H1 (cell line): ENCODE measurements around the gene NHP2. TPM values are rescaled to one million over a fixed set of nuclear protein-coding genes. Genes with fewer than 3 reads are reported as not detected.

Experiments used
- CTCF ChIA-PET: fragments of 300-600 bp; sonication (Branson Sonifier 250); formaldehyde crosslinking; loops from one replicate; lab custom pipeline; 2021; ENCODE audit not compliant: partially characterized antibody; lab: Charles Lee
- POLR2A ChIA-PET: fragments of 300-600 bp; sonication (Branson Sonifier 250); formaldehyde crosslinking; loops from one replicate; lab custom pipeline; 2021; ENCODE audit warnings: inconsistent platforms; ENCODE audit not compliant: partially characterized antibody; lab: Charles Lee
- DNase-seq, 2 experiments: peaks; one replicate each; pipeline versions ENCODE4 v3.0.0 to v3.0.0-alpha.2; 2010 to 2022; ENCODE audit warnings: low spot score in 2 of 2, low read depth in 1 of 2, mixed read lengths in 1 of 2
- FAIRE-seq: peaks from 2 replicates; lab custom pipeline; 2011; peaks lifted over from hg19 to GRCh38; lab: Jason Lieb, UNC
- H2AFZ ChIP-seq: 2 replicates; pipeline ENCODE4 v1.8.1; 2012; ENCODE audit warnings: low read length, inconsistent platforms
- H2AK5ac ChIP-seq: 2 replicates; pipeline ENCODE4 v1.6.1; 2013; ENCODE audit warnings: low read depth, low read length
- H2BK120ac ChIP-seq: replicated peaks from 2 replicates; pipeline ENCODE3; 2013; ENCODE audit warnings: low read depth, low read length, inconsistent platforms
- H2BK12ac ChIP-seq: 2 replicates; pipeline ENCODE4 v1.6.1; 2013; ENCODE audit warnings: low read depth, low read length
- H2BK15ac ChIP-seq: 2 replicates; pipeline ENCODE4 v1.6.1; 2013; ENCODE audit warnings: low read length
- H2BK20ac ChIP-seq: 2 replicates; pipeline ENCODE4 v1.6.1; 2013; ENCODE audit warnings: low read length
- H2BK5ac ChIP-seq: 2 replicates; pipeline ENCODE4 v1.6.1; 2013; ENCODE audit warnings: low read depth, low read length
- H3K14ac ChIP-seq: 2 replicates; pipeline ENCODE4 v1.6.1; 2013; ENCODE audit warnings: inconsistent platforms; ENCODE audit not compliant: insufficient read length
- H3K18ac ChIP-seq: 2 replicates; pipeline ENCODE4 v1.6.1; 2013; ENCODE audit warnings: low read length; ENCODE audit errors: extremely low read depth
- H3K23ac ChIP-seq: 2 replicates; pipeline ENCODE4 v1.6.1; 2013; ENCODE audit warnings: inconsistent platforms; ENCODE audit not compliant: insufficient read length
- H3K23me2 ChIP-seq: 2 replicates; pipeline ENCODE4 v1.6.1; 2013; ENCODE audit warnings: low read depth, low read length
- H3K27ac ChIP-seq: 2 replicates; pipeline ENCODE4 v1.6.1; 2011; ENCODE audit warnings: low read depth, low read length, inconsistent platforms
- H3K27me3 ChIP-seq, 4 experiments: replicated peaks in 1 of 4; 1 replicate in 1 of 4; 2 replicates in 3 of 4; pipeline versions ENCODE4 v1.6.1 to v1.8.1; 2011 to 2013; ENCODE audit warnings: low read length in 3 of 4, mild to moderate bottlenecking in 3 of 4, inconsistent platforms in 2 of 4, mixed read lengths in 2 of 4, moderate library complexity in 1 of 4; ENCODE audit not compliant: control insufficient read depth in 3 of 4, insufficient read depth in 3 of 4; ENCODE audit errors: extremely low read depth in 1 of 4
- H3K36me3 ChIP-seq, 4 experiments: 2 replicates each; pipeline versions ENCODE4 v1.6.1 to v1.8.1; 2011 to 2013; ENCODE audit warnings: mild to moderate bottlenecking in 4 of 4, low read length in 3 of 4, moderate library complexity in 2 of 4, control low read depth in 1 of 4, inconsistent platforms in 1 of 4; ENCODE audit not compliant: insufficient read depth in 4 of 4, control insufficient read depth in 2 of 4
- H3K4ac ChIP-seq: replicated peaks from 2 replicates; pipeline ENCODE3; 2013; ENCODE audit warnings: low read length, low read depth, mixed read lengths, inconsistent platforms; ENCODE audit not compliant: insufficient read length
- H3K4me1 ChIP-seq, 4 experiments: replicated peaks in 1 of 4; 1 replicate in 1 of 4; 2 replicates in 3 of 4; pipeline versions ENCODE4 v1.6.1 to v1.8.1; 2011 to 2013; ENCODE audit warnings: low read length in 3 of 4, inconsistent platforms in 2 of 4, mixed read lengths in 1 of 4; ENCODE audit not compliant: insufficient read depth in 4 of 4, control insufficient read depth in 3 of 4
- H3K4me2 ChIP-seq, 2 experiments: 2 replicates each; pipeline versions ENCODE4 v1.6.1 to v1.8.1; 2011 to 2013; ENCODE audit warnings: low read depth in 2 of 2, low read length in 2 of 2, control low read depth in 1 of 2, inconsistent platforms in 1 of 2, mild to moderate bottlenecking in 1 of 2; ENCODE audit not compliant: insufficient read depth in 1 of 2
- H3K4me3 ChIP-seq, 4 experiments: fragments of 200-600, 300-600 bp in 1 of 4; sonication (generic), shearing (Covaris generic), sonication (Bioruptor Twin) in 1 of 4; 2 replicates each; pipeline versions ENCODE4 v1.5.1 to v1.8.1; 2011 to 2016; ENCODE audit warnings: low read length in 4 of 4, low read depth in 3 of 4, control low read depth in 2 of 4, inconsistent platforms in 2 of 4, mild to moderate bottlenecking in 2 of 4, mixed read lengths in 1 of 4, moderate library complexity in 1 of 4; ENCODE audit not compliant: insufficient read depth in 2 of 4; ENCODE audit errors: extremely low read depth in 1 of 4
- H3K56ac ChIP-seq: replicated peaks from 2 replicates; pipeline ENCODE3; 2013; ENCODE audit warnings: low read depth, mild to moderate bottlenecking, mixed read lengths, low read length, inconsistent platforms; ENCODE audit not compliant: insufficient read length
- H3K79me1 ChIP-seq: 2 replicates; pipeline ENCODE4 v1.6.1; 2013; ENCODE audit warnings: low read depth, low read length, control low read depth
- H3K79me2 ChIP-seq, 2 experiments: 2 replicates each; pipeline versions ENCODE4 v1.6.1 to v1.8.1; 2012 to 2013; ENCODE audit warnings: low read length in 2 of 2, mild to moderate bottlenecking in 2 of 2, inconsistent platforms in 1 of 2; ENCODE audit not compliant: insufficient read depth in 2 of 2, control insufficient read depth in 1 of 2
- H3K9ac ChIP-seq, 4 experiments: replicated peaks in 1 of 4; 1 replicate in 1 of 4; 2 replicates in 3 of 4; pipeline versions ENCODE4 v1.6.1 to v1.8.1; 2011 to 2013; ENCODE audit warnings: low read depth in 3 of 4, low read length in 3 of 4, control low read depth in 2 of 4, mild to moderate bottlenecking in 2 of 4, moderate library complexity in 2 of 4, inconsistent platforms in 1 of 4; ENCODE audit errors: extremely low read depth in 1 of 4
- H3K9me3 ChIP-seq, 2 experiments: 2 replicates each; pipeline versions ENCODE4 v1.6.1 to v1.8.1; 2012 to 2013; ENCODE audit warnings: mild to moderate bottlenecking in 2 of 2, moderate library complexity in 2 of 2, control low read depth in 1 of 2, inconsistent platforms in 1 of 2, low read depth in 1 of 2, low read length in 1 of 2, mixed read lengths in 1 of 2; ENCODE audit not compliant: insufficient read depth in 2 of 2
- H4K20me1 ChIP-seq, 2 experiments: replicated peaks in 1 of 2; 2 replicates each; pipeline versions ENCODE3 to v1.8.1; 2011 to 2013; ENCODE audit warnings: inconsistent platforms in 2 of 2, low read length in 2 of 2, mild to moderate bottlenecking in 1 of 2; ENCODE audit not compliant: insufficient read depth in 2 of 2, control insufficient read depth in 1 of 2
- H4K5ac ChIP-seq: 2 replicates; pipeline ENCODE4 v1.6.1; 2013; ENCODE audit warnings: low read length, low read depth, mixed read lengths, inconsistent platforms; ENCODE audit not compliant: insufficient read length
- H4K8ac ChIP-seq: 2 replicates; pipeline ENCODE4 v1.8.0; 2013; ENCODE audit warnings: mild to moderate bottlenecking, moderate library complexity, low read length, inconsistent platforms; ENCODE audit not compliant: insufficient read depth; ENCODE audit errors: extremely low read depth
- H4K91ac ChIP-seq: replicated peaks from 2 replicates; pipeline ENCODE3; 2013; ENCODE audit warnings: low read length, mixed read lengths, inconsistent platforms; ENCODE audit not compliant: insufficient read length
- CHD2 ChIP-seq: IDR thresholded peaks from 2 replicates; pipeline ENCODE4 v1.6.1; 2012; ENCODE audit warnings: low read length, improper control_type of control experiment
- EZH2 ChIP-seq: fragments of 200-600 bp; sonication (generic); IDR thresholded peaks from 2 replicates; pipeline ENCODE4 v1.7.1; 2012; ENCODE audit warnings: low read depth, mild to moderate bottlenecking, moderate library complexity, low read length, inconsistent platforms; ENCODE audit not compliant: severe bottlenecking
- SIN3A ChIP-seq, 2 experiments: IDR thresholded peaks in 1 of 2; conservative IDR thresholded peaks in 1 of 2; 2 replicates each; pipeline ENCODE4 v1.6.1; 2011 to 2012; ENCODE audit warnings: low read length in 2 of 2, improper control_type of control experiment in 1 of 2, low read depth in 1 of 2, mild to moderate bottlenecking in 1 of 2
- TAF1 ChIP-seq: IDR thresholded peaks from 2 replicates; pipeline ENCODE4 v1.6.1; 2011; ENCODE audit warnings: mild to moderate bottlenecking, low read depth, low read length
- TEAD4 ChIP-seq: IDR thresholded peaks from 2 replicates; pipeline ENCODE4 v1.6.1; 2012; ENCODE audit warnings: low read depth, low read length, inconsistent platforms, mixed read lengths
- ZNF274 ChIP-seq: IDR thresholded peaks from 2 replicates; pipeline ENCODE4 v1.7.0; 2012; ENCODE audit warnings: low read length, borderline replicate concordance; ENCODE audit errors: extremely low read depth
- WGBS, 2 experiments: shearing (Covaris generic) in 1 of 2; methylation state at CpG; one replicate each; pipeline versions ENCODE4 v1.1.6 to v1.1.7; 2013 to 2015; ENCODE audit warnings: low lambda C conversion rate in 2 of 2, mixed read lengths in 2 of 2, inconsistent platforms in 1 of 2, low coverage in 1 of 2, missing lambda C conversion rate in 1 of 2; ENCODE audit not compliant: insufficient replicate concordance in 2 of 2, insufficient coverage in 1 of 2, insufficient read length in 1 of 2; ENCODE audit errors: extremely low coverage in 1 of 2, missing lambda C conversion rate in 1 of 2; 5-methylcytosine and 5-hydroxymethylcytosine counted together
- polyA plus RNA-seq, 7 experiments: library from polyadenylated mRNA; depleted of rRNA in 3 of 7; stranded (reverse) in 5 of 7; unstranded in 2 of 7; fragments of >200 nt in 5 of 7; fragments of 200-250 nt in 2 of 7; gene quantifications; 1 replicate in 5 of 7; 2 replicates in 1 of 7; 4 replicates in 1 of 7; pipeline versions ENCODE4 v1.2.1 to v1.2.3, GENCODE V29; 2011 to 2013; ENCODE audit warnings: missing spikeins in 2 of 7, mixed read lengths in 2 of 7
- total RNA-seq: library from RNA; stranded (reverse); fragmentation: NEBNext Ultra II Directional; extraction: Animal tissue kit (Norgen Biotek cat#: 25700); gene quantifications from 2 replicates; pipeline ENCODE4 v1.2.1, GENCODE V29; 2021
- TF ChIP-seq, protein P1 (sequence below), 3 experiments: IDR thresholded peaks; 1 replicate in 2 of 3; 2 replicates in 1 of 3; pipeline versions ENCODE4 v1.5.1 to v1.6.1; 2011; ENCODE audit warnings: low read length in 3 of 3, mild to moderate bottlenecking in 3 of 3, inconsistent platforms in 2 of 3, low read depth in 1 of 3, moderate library complexity in 1 of 3; ENCODE audit not compliant: insufficient read depth in 1 of 3; ENCODE audit errors: control extremely low read depth in 1 of 3

NHP2 gene
- total and polyA plus RNA-seq, 2 of the 8 experiments (the other 6 are each of a cell fraction or from before 2014, with no cell fraction given), result 241 to 263 TPM

DNA sequence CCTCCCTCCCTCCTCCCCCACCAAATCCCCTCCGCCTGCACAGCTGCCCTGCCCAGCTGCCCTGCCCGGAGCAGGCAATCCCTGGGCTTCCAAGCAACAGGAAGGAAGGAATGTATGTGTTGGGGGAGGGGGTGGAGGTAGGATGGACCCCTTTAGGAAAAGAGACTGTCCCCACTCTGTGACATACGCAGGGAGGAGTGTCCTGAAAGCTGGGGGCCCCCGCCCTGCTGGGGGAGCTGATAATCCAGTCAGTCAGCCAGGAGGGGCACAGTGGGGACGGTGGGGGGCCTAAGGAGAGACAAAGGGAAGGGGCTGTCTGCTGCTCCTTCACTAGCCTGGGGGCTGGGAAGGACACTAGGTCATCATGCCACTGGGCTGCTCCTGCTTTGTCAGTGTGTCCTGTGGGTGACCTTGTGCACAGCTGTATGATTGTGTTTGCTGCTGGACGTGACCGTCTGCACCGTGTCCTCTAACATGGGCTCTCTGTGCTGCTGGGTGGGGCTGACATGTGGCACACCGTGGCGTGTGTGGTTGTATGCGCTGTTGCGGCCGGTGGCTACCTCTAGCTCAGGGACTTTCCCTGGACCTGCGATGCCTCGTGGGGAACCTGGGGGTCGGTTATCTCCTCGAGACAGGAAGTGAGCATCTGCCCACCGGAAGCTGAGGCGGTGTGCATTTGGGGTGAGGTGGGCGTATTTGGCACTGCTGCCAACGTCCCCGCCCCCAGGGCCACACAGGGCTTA lies 37.4 kb downstream of the NHP2 start:
- Histone ChIP-seq H3K4me2 (peak overlapping the region; percentile 93 to 97), H2BK120ac (peak overlapping the region; percentile 81), H3K36me3 (peaks cover under 1 to 8% (median 3%) of the 10 kb centered on the region in 4 experiments; a peak in 7 of 8 replicates), H3K23ac (no peak overlapping the region), H3K56ac (no peak overlapping the region), H3K4me1 (peaks cover 3 to 46% (median 33%) of the 10 kb centered on the region in 4 experiments), H2BK20ac (peak overlapping the region; percentile 40), H2BK5ac (peak overlapping the region; percentile 95), H3K9me3 (no peaks in the 10 kb centered on the region), H3K18ac (peak overlapping the region; percentile 97), H4K8ac (no peak overlapping the region), H3K79me1 (peaks cover 21% of the 10 kb centered on the region), H3K14ac (no peak overlapping the region), H4K5ac (peak overlapping the region; percentile 80), H4K20me1 (peaks cover 4 to 14% of the 10 kb centered on the region in 2 experiments), H2AK5ac (peak overlapping the region; percentile 96; the same call in 1 of the 2 replicates), H2BK15ac (peak overlapping the region; percentile 85), H3K4me3 (peak overlapping the region; percentile 54 to 98 (median 82); a peak in 6 of 8 replicates), H3K9ac (peak overlapping the region in 3 of 4 experiments; percentile 24 to 61 (median 39); a peak in 5 of 7 replicates), H3K4ac (peak overlapping the region; percentile 97), H4K91ac (peak overlapping the region; percentile 100), H3K79me2 (peaks cover 16 to 68% of the 10 kb centered on the region in 2 experiments; a peak in 3 of 4 replicates), H3K23me2 (peaks cover 20% of the 10 kb centered on the region), H2AFZ (no peak overlapping the region), H3K27ac (peak overlapping the region; percentile 78), H3K27me3 (no peaks in the 10 kb centered on the region), H2BK12ac (peak overlapping the region; percentile 96)
- DNase-seq, result no peak
- CTCF ChIA-PET, result interaction anchor here (0.8 to 12.9 kb wide), 6 partner anchors 9 to 39 kb away, joined by 3 to 189 read pairs (median 15); partner anchors contain the start of gene RMND5B
- WGBS, 2 experiments, result 65% methylated on average over 20 of the region's 22 CpGs; no CpG with 5 or more reads in 1 of the 2 experiments
- POLR2A ChIA-PET, result interaction anchor here (0.9 to 40.7 kb wide), 15 partner anchors 0 to 600 kb away, joined by 3 to 1250 read pairs (median 6); partner anchors contain the start of genes N4BP3, NHP2 and RMND5B
- no peak for FAIRE-seq
- peak; percentile 32; the same call in 1 of the 2 replicates for TF ChIP-seq CHD2
- no peak for TF ChIP-seq ZNF274
- no peak for TF ChIP-seq EZH2
- TF ChIP-seq, protein P1, sequence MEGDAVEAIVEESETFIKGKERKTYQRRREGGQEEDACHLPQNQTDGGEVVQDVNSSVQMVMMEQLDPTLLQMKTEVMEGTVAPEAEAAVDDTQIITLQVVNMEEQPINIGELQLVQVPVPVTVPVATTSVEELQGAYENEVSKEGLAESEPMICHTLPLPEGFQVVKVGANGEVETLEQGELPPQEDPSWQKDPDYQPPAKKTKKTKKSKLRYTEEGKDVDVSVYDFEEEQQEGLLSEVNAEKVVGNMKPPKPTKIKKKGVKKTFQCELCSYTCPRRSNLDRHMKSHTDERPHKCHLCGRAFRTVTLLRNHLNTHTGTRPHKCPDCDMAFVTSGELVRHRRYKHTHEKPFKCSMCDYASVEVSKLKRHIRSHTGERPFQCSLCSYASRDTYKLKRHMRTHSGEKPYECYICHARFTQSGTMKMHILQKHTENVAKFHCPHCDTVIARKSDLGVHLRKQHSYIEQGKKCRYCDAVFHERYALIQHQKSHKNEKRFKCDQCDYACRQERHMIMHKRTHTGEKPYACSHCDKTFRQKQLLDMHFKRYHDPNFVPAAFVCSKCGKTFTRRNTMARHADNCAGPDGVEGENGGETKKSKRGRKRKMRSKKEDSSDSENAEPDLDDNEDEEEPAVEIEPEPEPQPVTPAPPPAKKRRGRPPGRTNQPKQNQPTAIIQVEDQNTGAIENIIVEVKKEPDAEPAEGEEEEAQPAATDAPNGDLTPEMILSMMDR (IDR thresholded peaks at IDR 0.05; ENCODE audit: control extremely low read depth in 1 of 3, insufficient read depth in 1 of 3, low read depth in 1 of 3, low read length in 3 of 3), result no peak
- TF ChIP-seq TEAD4, result peak; percentile 60; the same call in 1 of the 2 replicates
- 0 out of 2 replicates have a peak, but pooled peaks have one; percentile 10 for TF ChIP-seq TAF1
- 0 out of 4 replicates have a peak, but pooled peaks of 1 of the 2 experiments have one; percentile 18 for TF ChIP-seq SIN3A (conservative IDR thresholded peaks at IDR 0.05 in 1 of 2, IDR thresholded peaks at IDR 0.05 in 1 of 2; ENCODE audit: low read depth in 1 of 2, low read length in 2 of 2)
